HepG2 (cell line): ENCODE data around the gene KCTD8. TPM values are rescaled to one million over a fixed set of nuclear protein-coding genes. Genes with fewer than 3 reads are reported as not detected.

Source experiments
- ATAC-seq: fragments of 200-7000 bp; cut with Tn5 transposase; 3 replicates; pipeline ENCODE4 v1.9.1; 2020; ENCODE audit warnings: mild to moderate bottlenecking, moderate library complexity
- BruUV-seq: library from RNA; stranded (reverse); fragments of 400-500 nt; replicated peaks from 2 replicates; lab custom pipeline; 2021; lab: Mats Ljungman, UMichigan
- CTCF ChIA-PET: fragments of 300-600 bp; formaldehyde crosslinking; extraction: SDS; loops from one replicate; lab custom pipeline; 2021; ENCODE audit warnings: low total read pairs, inconsistent platforms, low intra/inter-chr PET ratio; lab: Yijun Ruan, JAX
- POLR2A ChIA-PET: fragments of 350-600 bp; sonication (Branson Sonifier 250); formaldehyde crosslinking; loops from one replicate; lab custom pipeline; 2020; ENCODE audit warnings: antibody characterized with exemption, inconsistent platforms; lab: Yijun Ruan, JAX
- DNase-seq: peaks from one replicate; pipeline ENCODE4 v3.0.0-alpha.2; 2015; ENCODE audit warnings: low spot score
- FAIRE-seq: peaks from 3 replicates; lab custom pipeline; 2011; peaks lifted over from hg19 to GRCh38; lab: Jason Lieb, UNC
- H2AFZ ChIP-seq: one replicate; pipeline ENCODE4 v1.6.1; 2011; ENCODE audit warnings: low read length, inconsistent platforms
- H3K27ac ChIP-seq: fragments of 300-600 bp; 3 replicates; pipeline ENCODE4 v1.8.0; 2011; ENCODE audit warnings: mixed run types, mild to moderate bottlenecking, mixed read lengths, low read length, inconsistent platforms; ENCODE audit not compliant: insufficient read depth; ENCODE audit errors: extremely low read length
- H3K27me3 ChIP-seq, 2 experiments: fragments of 200-600 bp in 1 of 2; 2 replicates in 1 of 2; 3 replicates in 1 of 2; pipeline versions ENCODE4 v1.6.0 to v1.8.0; 2011; ENCODE audit warnings: low read length in 2 of 2, mild to moderate bottlenecking in 2 of 2, moderate library complexity in 2 of 2, inconsistent platforms in 1 of 2; ENCODE audit not compliant: insufficient read depth in 2 of 2, control insufficient read depth in 1 of 2
- H3K36me3 ChIP-seq, 2 experiments: fragments of 200-600 bp in 1 of 2; replicated peaks in 1 of 2; 2 replicates in 1 of 2; 3 replicates in 1 of 2; pipeline versions ENCODE4 v1.5.1 to v1.8.0; 2011; ENCODE audit warnings: low read length in 2 of 2, inconsistent platforms in 1 of 2; ENCODE audit not compliant: insufficient read depth in 2 of 2, control insufficient read depth in 1 of 2
- H3K4me1 ChIP-seq: 2 replicates; pipeline ENCODE4 v1.5.1; 2012; ENCODE audit warnings: low read length, inconsistent platforms; ENCODE audit not compliant: insufficient read depth
- H3K4me2 ChIP-seq: 2 replicates; pipeline ENCODE4 v1.6.0; 2011; ENCODE audit warnings: low read depth, low read length, inconsistent platforms
- H3K4me3 ChIP-seq, 3 experiments: fragments of 200-600 bp in 1 of 3; sonication (generic), shearing (Covaris generic) in 1 of 3; replicated peaks in 1 of 3; 2 replicates each; pipeline ENCODE4 v1.5.1; 2011 to 2016; ENCODE audit warnings: low read length in 3 of 3, inconsistent platforms in 2 of 3, low read depth in 2 of 3, mild to moderate bottlenecking in 2 of 3, control low read depth in 1 of 3, mixed read lengths in 1 of 3; ENCODE audit not compliant: insufficient read depth in 1 of 3
- H3K79me2 ChIP-seq: one replicate; pipeline ENCODE4 v1.6.1; 2011; ENCODE audit warnings: low read length, inconsistent platforms; ENCODE audit not compliant: insufficient read depth
- H3K9ac ChIP-seq: 2 replicates; pipeline ENCODE4 v1.6.0; 2011; ENCODE audit warnings: mild to moderate bottlenecking, low read depth, low read length, inconsistent platforms; ENCODE audit not compliant: insufficient read depth
- H3K9me3 ChIP-seq: 2 replicates; pipeline ENCODE4 v1.5.1; 2012; ENCODE audit warnings: mild to moderate bottlenecking, low read length
- H4K20me1 ChIP-seq: 2 replicates; pipeline ENCODE4 v1.6.0; 2011; ENCODE audit warnings: inconsistent platforms, mild to moderate bottlenecking, low read length, moderate library complexity; ENCODE audit not compliant: insufficient read depth
- CC2D1A ChIP-seq: sonication (generic); formaldehyde crosslinking; IDR thresholded peaks from 2 replicates; pipeline ENCODE4 v1.8.1; 2023; ENCODE audit warnings: mild to moderate bottlenecking, missing genetic modification reagents
- CEBPG ChIP-seq: IDR thresholded peaks from 2 replicates; pipeline ENCODE4 v1.6.1; 2016
- IRF2 ChIP-seq: IDR thresholded peaks from 2 replicates; pipeline ENCODE4 v1.6.1; 2018; ENCODE audit warnings: missing genetic modification reagents, missing compliant biosample characterization
- KLF11 ChIP-seq: IDR thresholded peaks from 2 replicates; pipeline ENCODE4 v1.6.1; 2016; ENCODE audit warnings: missing compliant biosample characterization
- MED1 ChIP-seq: sonication (generic); formaldehyde crosslinking; IDR thresholded peaks from 2 replicates; pipeline ENCODE4 v1.4.0; 2020; ENCODE audit warnings: missing genetic modification reagents
- TCF7L2 ChIP-seq: IDR thresholded peaks from 2 replicates; pipeline ENCODE4 v1.6.1; 2011; ENCODE audit warnings: mild to moderate bottlenecking, low read depth, low read length, moderate library complexity
- ZBTB40 ChIP-seq, 2 experiments: fragments of 450-650 bp in 1 of 2; sonication (generic) in 1 of 2; formaldehyde crosslinking in 1 of 2; IDR thresholded peaks; 2 replicates each; pipeline versions ENCODE4 v1.6.1 to v1.8.0; 2016 to 2022; ENCODE audit warnings: antibody characterized with exemption in 1 of 2, mild to moderate bottlenecking in 1 of 2, missing genetic modification reagents in 1 of 2
- ZNF280B ChIP-seq: sonication (generic); formaldehyde crosslinking; IDR thresholded peaks from 2 replicates; pipeline ENCODE4 v1.5.0; 2020; ENCODE audit warnings: missing genetic modification reagents, mild to moderate bottlenecking, borderline replicate concordance
- ZNF337 ChIP-seq: sonication (generic); formaldehyde crosslinking; IDR thresholded peaks from 2 replicates; pipeline ENCODE4 v1.5.1; 2020; ENCODE audit warnings: missing genetic modification reagents, low read depth, mild to moderate bottlenecking, borderline replicate concordance
- WGBS: methylation state at CpG from one replicate; pipeline ENCODE4 v1.1.6; 2017; ENCODE audit warnings: low lambda C conversion rate; 5-methylcytosine and 5-hydroxymethylcytosine counted together
- in situ Hi-C: cut with HindIII; loops from 2 replicates; pipeline ENCODE4 v1.10.0; 2017; ENCODE audit warnings: low pct_unique_long_range_greater_than_20kb; ENCODE audit not compliant: extremely low pct_ligation_motif_present
- intact Hi-C: fragments of 100-400 bp; cut with micrococcal nuclease; formaldehyde crosslinking; loops from one replicate; pipeline ENCODE4 v1.10.0; 2022; ENCODE audit not compliant: unreplicated experiment
- polyA plus RNA-seq, 8 experiments: library from polyadenylated mRNA; depleted of rRNA in 3 of 8; stranded (reverse) in 7 of 8; unstranded in 1 of 8; fragments of >200 nt; fragmentation: Illumina TruSeq in 4 of 8; extraction: Trizol in 4 of 8; gene quantifications; 2 replicates each; pipeline versions ENCODE4 v1.2.1 to v1.2.3, GENCODE V29; 2011 to 2016; ENCODE audit warnings: low read depth in 4 of 8, missing spikeins in 1 of 8, mixed read lengths in 1 of 8; ENCODE audit not compliant: insufficient read depth in 1 of 8
- total RNA-seq, 5 experiments: library from RNA; depleted of rRNA; stranded (reverse); fragments of >200 nt; fragmentation: Illumina TruSeq; extraction: Trizol; gene quantifications; 2 replicates each; pipeline ENCODE4 v1.2.3, GENCODE V29; 2016; ENCODE audit warnings: low read depth in 1 of 5
- TF ChIP-seq, protein P1 (sequence below): sonication (generic); formaldehyde crosslinking; IDR thresholded peaks from 2 replicates; pipeline ENCODE4 v1.5.0; 2020; ENCODE audit warnings: missing genetic modification reagents
- TF ChIP-seq, protein P2 (sequence below): sonication (generic); formaldehyde crosslinking; IDR thresholded peaks from 2 replicates; pipeline ENCODE4 v1.4.0; 2020; ENCODE audit warnings: mild to moderate bottlenecking, missing genetic modification reagents, borderline replicate concordance

Gene KCTD8
- total and polyA plus RNA-seq, 2 of the 13 experiments (the other 11 are each of a cell fraction or from before 2014, with no cell fraction given) = not detected

- BruUV-seq = no TSS peak
- Histone ChIP-seq H3K79me2 (no peaks in the 10 kb centered on the region), H3K36me3 (no peaks in the 10 kb centered on the region), H3K9me3 (no peaks in the 10 kb centered on the region), H3K9ac (no peak overlapping the region), H3K4me1 (0 out of 2 replicates have a peak, but pooled peaks cover 7% of the 10 kb centered on the region), H3K27me3 (no peaks in the 10 kb centered on the region; a peak in 1 of 5 replicates), H3K4me3 (no peak overlapping the region), H3K4me2 (no peak overlapping the region), H2AFZ (no peak overlapping the region), H3K27ac (no peak overlapping the region), H4K20me1 (no peaks in the 10 kb centered on the region)
- in situ Hi-C loops = no loop called here
- no peak for ATAC-seq
- 4% methylated on average over 4 of the region's 4 CpGs for WGBS
- intact Hi-C loops = no loop called here
- ChIA-PET POLR2A (no interaction called here), CTCF (no interaction called here)
- no peak for DNase-seq
- FAIRE-seq = no peak
- TF ChIP-seq ZNF337 (CRISPR knock-in tag) (no peak), ZBTB40 (IDR thresholded peaks at IDR 0.05) (no peak), ZBTB40 (CRISPR knock-in tag; IDR thresholded peaks at IDR 0.05) (no peak), CEBPG (no peak), CC2D1A (CRISPR knock-in tag) (no peak), KLF11 (no peak), TCF7L2 (no peak), IRF2 (no peak), ZNF280B (CRISPR knock-in tag) (no peak), MED1 (CRISPR knock-in tag) (no peak)
- TF ChIP-seq, protein P1, sequence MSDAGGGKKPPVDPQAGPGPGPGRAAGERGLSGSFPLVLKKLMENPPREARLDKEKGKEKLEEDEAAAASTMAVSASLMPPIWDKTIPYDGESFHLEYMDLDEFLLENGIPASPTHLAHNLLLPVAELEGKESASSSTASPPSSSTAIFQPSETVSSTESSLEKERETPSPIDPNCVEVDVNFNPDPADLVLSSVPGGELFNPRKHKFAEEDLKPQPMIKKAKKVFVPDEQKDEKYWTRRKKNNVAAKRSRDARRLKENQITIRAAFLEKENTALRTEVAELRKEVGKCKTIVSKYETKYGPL (CRISPR knock-in tag) = no peak
- TF ChIP-seq, protein P2, sequence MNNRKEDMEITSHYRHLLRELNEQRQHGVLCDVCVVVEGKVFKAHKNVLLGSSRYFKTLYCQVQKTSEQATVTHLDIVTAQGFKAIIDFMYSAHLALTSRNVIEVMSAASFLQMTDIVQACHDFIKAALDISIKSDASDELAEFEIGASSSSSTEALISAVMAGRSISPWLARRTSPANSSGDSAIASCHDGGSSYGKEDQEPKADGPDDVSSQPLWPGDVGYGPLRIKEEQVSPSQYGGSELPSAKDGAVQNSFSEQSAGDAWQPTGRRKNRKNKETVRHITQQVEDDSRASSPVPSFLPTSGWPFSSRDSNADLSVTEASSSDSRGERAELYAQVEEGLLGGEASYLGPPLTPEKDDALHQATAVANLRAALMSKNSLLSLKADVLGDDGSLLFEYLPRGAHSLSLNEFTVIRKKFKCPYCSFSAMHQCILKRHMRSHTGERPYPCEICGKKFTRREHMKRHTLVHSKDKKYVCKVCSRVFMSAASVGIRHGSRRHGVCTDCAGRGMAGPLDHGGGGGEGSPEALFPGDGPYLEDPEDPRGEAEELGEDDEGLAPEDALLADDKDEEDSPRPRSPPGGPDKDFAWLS = no peak
Measured at GRCh38 chr4:44446191-44446590, 2.4 kb downstream of the KCTD8 start.
